Adipose tissue (tissue), 3 donors: Measurements from ENCODE around the gene SUV39H1. TPM values are rescaled to one million over a fixed set of nuclear protein-coding genes. Genes with fewer than 3 reads are reported as not detected.
"Not testable (repeated sequence)": the region's sequence is repeated elsewhere in the genome, so short reads cannot be mapped to it uniquely, and the experiment has no call there.

Experiments
- H3K27ac ChIP-seq: one replicate; pipeline ENCODE4 v1.5.1; 2013; ENCODE audit warnings: low read depth, low read length
- WGBS, 3 donors: extraction: QIAGEN DNeasy Blood & Tissue Kit; methylation state at CpG; one replicate each; pipeline ENCODE4 v1.1.7; 2013; 5-methylcytosine and 5-hydroxymethylcytosine counted together
- polyA plus RNA-seq, 3 donors: library from polyadenylated mRNA; stranded (reverse); fragments of 200-250 nt; gene quantifications; one replicate each; pipeline ENCODE4 v1.2.3, GENCODE V29; 2013
- donor health status: healthy with polysubstance abuse.
- donor health status: Bipolar disorder and iron deficiency.
- donor health status: healthy.

SUV39H1 gene, protein sequence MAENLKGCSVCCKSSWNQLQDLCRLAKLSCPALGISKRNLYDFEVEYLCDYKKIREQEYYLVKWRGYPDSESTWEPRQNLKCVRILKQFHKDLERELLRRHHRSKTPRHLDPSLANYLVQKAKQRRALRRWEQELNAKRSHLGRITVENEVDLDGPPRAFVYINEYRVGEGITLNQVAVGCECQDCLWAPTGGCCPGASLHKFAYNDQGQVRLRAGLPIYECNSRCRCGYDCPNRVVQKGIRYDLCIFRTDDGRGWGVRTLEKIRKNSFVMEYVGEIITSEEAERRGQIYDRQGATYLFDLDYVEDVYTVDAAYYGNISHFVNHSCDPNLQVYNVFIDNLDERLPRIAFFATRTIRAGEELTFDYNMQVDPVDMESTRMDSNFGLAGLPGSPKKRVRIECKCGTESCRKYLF
- polyA plus RNA-seq, result 1 to 10 TPM; 2.8 to 5.7 (median 2.9) TPM

DNA sequence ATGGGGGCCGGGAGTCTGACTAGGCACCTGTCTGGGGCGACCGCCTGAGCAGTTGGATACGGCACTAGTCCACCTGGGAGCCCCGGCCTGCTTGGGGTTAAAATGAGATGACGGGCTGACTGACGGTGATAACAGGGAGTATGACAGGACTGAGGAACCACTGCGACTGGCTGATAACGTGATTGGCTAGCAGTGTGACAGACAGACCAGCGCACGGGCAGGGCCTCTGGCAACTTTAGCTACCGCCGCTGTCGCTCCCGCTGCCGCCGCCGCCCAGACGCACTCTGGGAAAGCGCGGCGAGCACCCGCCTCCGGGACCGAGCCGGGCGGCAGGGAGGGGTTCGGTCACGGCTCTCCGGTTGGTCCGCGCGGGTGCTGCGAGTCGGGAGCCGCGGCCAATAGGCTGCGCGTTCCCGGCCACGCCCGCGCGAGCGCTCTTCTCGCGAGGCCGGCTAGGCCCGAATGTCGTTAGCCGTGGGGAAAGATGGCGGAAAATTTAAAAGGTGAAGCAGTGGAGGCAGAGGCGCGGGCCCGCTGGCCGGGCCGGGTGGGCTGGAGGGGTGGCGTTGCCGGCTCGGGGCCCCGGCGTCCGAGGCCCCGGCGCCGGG lies at the start of gene SUV39H1:
Gene SUV39H1 (plus strand): TSS at position 434 of the 608 bp plus-strand sequence. CDS start 51 bp downstream, at position 485.
- 0 to 31% (median 2%) methylated on average over 21 to 64 of the region's 66 CpGs for WGBS, 3 donors
- no peak within 1 kb of the TSS for H3K27ac ChIP-seq

GRCh38 chrX:48648336-48648751 lies 48.2 kb upstream of the SUV39H1 start:
- WGBS, 3 donors, result 6 to 24% (median 23%) methylated on average over 6 of the region's 6 CpGs
- H3K27ac ChIP-seq, result no peak overlapping the region

DNA sequence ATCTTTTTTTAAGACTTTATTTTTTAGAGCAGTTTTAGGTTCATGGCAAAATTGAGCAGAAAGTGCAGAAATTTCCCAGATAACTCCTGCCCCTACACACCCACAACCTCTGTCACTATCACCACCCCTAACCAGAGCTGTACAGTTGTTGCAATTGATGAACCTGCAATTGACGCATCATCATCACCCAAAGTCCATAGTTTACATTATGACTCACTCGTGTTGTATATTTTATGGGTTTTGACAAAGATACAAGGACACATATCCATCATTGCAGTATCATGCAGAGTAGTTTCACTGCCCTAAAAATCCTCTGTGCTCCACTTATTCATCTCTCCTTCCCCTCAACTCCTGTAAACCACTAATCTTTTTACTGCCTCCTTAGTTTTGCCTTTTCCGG lies 47.4 kb upstream of the SUV39H1 start:
- 79 to 86% (median 85%) methylated on average over 3 of the region's 3 CpGs for WGBS, 3 donors
- H3K27ac ChIP-seq, result no peak overlapping the region

DNA sequence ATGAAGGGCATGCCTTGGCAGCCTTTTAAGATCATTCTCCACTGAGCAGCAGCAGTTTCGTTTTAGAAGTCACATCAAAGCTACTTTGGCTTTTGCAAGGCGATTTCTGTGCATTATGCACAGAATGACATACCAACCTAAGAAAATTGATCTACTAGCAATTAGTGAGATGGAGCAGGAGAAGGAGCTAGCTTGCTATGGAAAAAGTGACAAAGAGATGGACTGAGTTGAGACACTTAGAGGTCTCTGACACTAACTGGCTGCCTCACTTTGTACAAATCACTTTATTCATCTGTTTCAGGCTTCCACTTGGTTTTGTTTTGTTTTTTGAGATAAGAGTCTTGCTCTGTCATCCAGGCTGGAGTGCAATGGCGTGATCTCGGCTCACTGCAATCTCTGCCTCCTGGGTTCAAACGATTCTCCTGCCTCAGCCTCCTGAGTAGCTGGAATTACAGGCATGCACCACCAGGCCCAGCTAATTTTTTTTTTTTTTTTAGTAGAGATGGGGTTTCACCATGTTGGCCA lies 44.4 kb upstream of the SUV39H1 start:
- 63 to 79% (median 68%) methylated on average over 4 to 5 of the region's 5 CpGs for WGBS, 3 donors
- not testable (repeated sequence) for H3K27ac ChIP-seq

- WGBS, 3 donors, result 49 to 74% (median 58%) methylated on average over 9 to 19 of the region's 19 CpGs
- not testable (repeated sequence) for H3K27ac ChIP-seq
These were observed 41.8 kb upstream of the SUV39H1 start for GRCh38 chrX:48654746-48655145.

- 89 to 97% (median 95%) methylated on average over 10 to 29 of the region's 34 CpGs for WGBS, 3 donors
- H3K27ac ChIP-seq, result not testable (repeated sequence)
These were observed 36.8 kb upstream of the SUV39H1 start for GRCh38 chrX:48659686-48660085.

DNA sequence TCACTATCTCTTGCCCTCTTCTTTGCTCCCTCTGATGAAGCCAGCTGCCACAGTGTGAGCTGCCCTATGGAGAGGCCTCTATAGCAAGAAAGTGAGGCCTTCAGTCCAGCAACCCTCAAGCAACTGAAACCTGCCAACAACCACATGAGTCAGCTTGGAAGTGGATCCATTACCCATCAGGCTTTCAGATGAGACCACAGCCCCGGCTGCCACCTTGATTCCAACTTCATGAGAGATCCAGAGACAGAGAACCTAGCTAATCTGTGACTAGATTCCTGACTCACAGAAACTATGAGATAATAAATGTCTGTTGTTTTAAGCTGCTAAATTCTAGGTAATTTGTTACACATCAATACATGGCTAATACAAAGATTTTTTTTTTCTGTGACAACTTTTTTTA lies 33.3 kb upstream of the SUV39H1 start:
- no peak overlapping the region for H3K27ac ChIP-seq
- WGBS, 3 donors, result 67 to 91% (median 87%) methylated on average over 1 of the region's 1 CpG

GRCh38 chrX:48664156-48664555 lies 32.4 kb upstream of the SUV39H1 start:
- 64 to 94% (median 91%) methylated on average over 1 of the region's 1 CpG for WGBS, 3 donors
- no peak overlapping the region for H3K27ac ChIP-seq

- 71 to 83% (median 77%) methylated on average over 2 of the region's 2 CpGs for WGBS, 3 donors
- no peak overlapping the region for H3K27ac ChIP-seq
These were observed 30.5 kb upstream of the SUV39H1 start for GRCh38 chrX:48665991-48666390.

DNA sequence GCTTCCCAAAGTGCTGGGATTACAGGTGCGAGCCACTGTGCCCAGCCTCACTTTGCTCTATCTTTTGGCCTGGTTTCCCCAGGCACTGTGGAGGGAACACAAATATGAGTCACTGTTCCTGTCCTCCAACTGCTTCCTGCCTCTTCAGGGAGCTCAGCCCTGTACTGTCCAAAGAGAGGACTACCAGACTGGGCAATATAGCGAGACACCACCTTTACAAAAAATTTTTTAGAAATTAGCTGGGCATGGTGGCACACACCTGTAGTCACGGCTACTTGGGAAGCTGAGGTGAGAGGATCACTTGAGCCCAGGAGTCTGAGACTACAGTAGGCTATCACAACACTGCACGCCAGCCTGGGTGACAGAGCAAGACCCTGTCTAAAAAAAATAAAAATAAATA lies 29.9 kb upstream of the SUV39H1 start:
- 81 to 88% (median 85%) methylated on average over 3 to 4 of the region's 4 CpGs for WGBS, 3 donors
- H3K27ac ChIP-seq, result no peak overlapping the region

DNA sequence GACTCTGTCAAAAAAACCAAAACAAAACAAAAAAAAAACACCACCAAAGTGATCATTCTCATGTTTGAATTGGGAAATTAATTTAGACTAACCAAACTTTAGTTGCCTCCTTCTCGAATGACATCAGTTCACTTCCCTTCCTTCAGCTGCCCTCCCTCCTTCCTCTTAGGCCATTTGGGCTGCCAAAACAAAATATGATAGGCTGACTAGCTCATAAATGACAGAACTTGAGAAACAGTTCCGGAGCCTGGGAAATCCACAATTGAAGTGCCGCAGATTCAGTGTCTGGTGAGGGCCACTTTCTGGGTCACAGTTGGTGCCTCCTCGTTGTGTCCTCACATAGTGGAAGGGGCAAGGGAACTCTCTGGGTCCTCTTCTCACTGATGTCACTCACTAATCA lies 29.0 kb upstream of the SUV39H1 start:
- 62 to 76% (median 67%) methylated on average over 4 of the region's 4 CpGs for WGBS, 3 donors
- H3K27ac ChIP-seq, result no peak overlapping the region

DNA sequence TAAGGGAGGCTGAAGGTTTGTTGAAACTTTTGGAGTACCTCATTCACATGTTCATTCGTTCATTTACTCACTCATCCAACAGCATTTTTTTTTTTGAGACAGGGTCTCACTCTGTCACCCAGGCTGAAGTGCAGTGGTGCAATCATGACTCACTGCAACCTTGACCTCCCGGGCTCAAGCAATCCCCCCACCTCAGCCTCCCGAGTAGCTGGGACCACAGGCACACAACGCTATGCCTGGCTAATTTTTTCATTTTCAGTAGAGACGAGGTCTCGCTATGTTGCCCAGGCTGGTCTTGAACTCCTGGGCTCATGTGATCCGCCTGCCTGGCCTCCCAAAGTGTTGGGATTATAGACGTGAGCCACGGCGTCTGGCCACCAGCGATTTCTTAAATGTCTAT lies 28.3 kb upstream of the SUV39H1 start:
- WGBS, 3 donors, result 68 to 89% (median 85%) methylated on average over 11 of the region's 11 CpGs
- H3K27ac ChIP-seq, result not testable (repeated sequence)

GRCh38 chrX:48676106-48676892 lies 20.2 kb upstream of the SUV39H1 start:
- peak overlapping the region; percentile 75 for H3K27ac ChIP-seq
- 0 to 35% (median 0%) methylated on average over 32 to 66 of the region's 67 CpGs for WGBS, 3 donors

DNA sequence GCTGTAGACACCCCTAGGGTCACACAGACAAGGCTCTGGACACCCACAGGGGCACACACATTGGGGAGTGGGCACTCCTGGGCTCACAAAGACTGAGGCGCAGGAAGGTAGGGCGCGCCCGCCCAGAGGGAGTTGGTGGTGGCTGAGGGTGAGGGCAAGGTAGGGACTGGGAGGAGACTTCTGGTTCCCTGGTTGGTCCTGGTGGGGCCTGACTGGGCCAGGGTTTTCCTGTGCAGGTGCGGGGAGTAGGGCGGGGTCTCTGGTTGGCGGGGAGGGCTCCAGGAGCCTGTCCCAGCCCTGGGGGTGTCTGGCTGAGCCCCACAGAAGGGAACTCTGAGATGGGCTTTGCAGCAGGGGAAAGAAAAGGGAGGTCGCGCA lies 19.7 kb upstream of the SUV39H1 start:
- H3K27ac ChIP-seq, result peak overlapping the region; percentile 75
- WGBS, 3 donors, result 2 to 30% (median 6%) methylated on average over 8 to 9 of the region's 9 CpGs

- 38 to 60% (median 51%) methylated on average over 8 to 10 of the region's 10 CpGs for WGBS, 3 donors
- no peak overlapping the region for H3K27ac ChIP-seq
These were observed 19.0 kb upstream of the SUV39H1 start for GRCh38 chrX:48677516-48677915.

DNA sequence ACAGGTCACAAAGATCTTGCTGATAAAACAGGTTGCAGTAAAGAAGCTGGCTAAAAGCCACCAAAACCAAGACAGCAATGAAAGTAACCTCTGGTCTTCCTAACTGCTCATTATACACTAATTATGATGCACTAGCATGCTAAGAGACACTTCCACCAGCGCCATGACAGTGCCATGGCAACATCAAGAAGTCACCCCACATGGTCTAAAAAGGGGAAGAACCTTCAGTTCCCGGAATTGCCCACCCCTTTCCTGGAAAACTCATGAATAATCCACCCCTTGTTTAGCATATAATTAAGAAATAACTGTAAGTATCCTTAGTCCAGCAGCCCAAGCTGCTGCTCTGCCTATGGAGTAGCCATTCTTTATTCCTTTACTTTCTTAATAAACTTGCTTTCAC lies 16.1 kb upstream of the SUV39H1 start:
- not testable (repeated sequence) for H3K27ac ChIP-seq
- WGBS, 3 donors, result 19 to 39% (median 21%) methylated on average over 2 of the region's 2 CpGs

GRCh38 chrX:48680925-48681324 lies 15.6 kb upstream of the SUV39H1 start:
- 82 to 96% (median 93%) methylated on average over 6 of the region's 6 CpGs for WGBS, 3 donors
- H3K27ac ChIP-seq, result not testable (repeated sequence)

DNA sequence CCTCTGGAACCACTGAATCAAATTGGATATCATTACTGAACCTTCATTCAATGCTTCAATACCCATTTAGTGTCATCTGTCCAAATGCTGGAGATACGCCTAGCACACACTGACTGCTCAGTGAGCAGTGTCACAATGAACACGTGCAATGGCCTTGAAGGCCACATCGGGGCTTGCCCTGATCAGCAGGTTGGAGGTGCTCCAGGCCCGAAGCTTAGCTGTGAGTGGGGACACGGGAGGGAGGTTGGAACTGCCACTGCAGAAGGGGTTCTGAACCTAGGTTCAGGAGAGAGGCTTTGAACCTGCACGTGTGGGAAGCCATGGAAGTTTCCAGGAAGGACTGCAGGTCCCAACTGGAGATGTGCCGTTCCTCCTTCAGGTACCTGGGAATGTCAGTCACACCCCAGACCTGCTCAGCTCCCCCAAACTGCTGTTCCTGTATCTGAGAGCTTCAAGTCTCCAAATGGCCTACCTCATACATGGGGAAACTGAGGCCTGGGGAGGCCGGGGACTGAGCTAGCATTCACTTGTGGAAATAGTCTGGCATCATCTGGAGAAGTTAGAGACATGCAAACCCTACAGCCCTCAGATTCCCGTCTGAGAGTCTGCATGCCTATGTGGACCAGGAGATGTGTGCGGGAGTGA lies 14.9 kb upstream of the SUV39H1 start:
- WGBS, 3 donors, result 50 to 83% (median 77%) methylated on average over 10 of the region's 10 CpGs
- H3K27ac ChIP-seq, result no peak overlapping the region
